ENCODE data around the gene ZFP90.
"Not testable (repeated sequence)": the region's sequence is repeated elsewhere in the genome, so short reads cannot be mapped to it uniquely, and the experiment has no call there.

The ZFP90 gene

DNA sequence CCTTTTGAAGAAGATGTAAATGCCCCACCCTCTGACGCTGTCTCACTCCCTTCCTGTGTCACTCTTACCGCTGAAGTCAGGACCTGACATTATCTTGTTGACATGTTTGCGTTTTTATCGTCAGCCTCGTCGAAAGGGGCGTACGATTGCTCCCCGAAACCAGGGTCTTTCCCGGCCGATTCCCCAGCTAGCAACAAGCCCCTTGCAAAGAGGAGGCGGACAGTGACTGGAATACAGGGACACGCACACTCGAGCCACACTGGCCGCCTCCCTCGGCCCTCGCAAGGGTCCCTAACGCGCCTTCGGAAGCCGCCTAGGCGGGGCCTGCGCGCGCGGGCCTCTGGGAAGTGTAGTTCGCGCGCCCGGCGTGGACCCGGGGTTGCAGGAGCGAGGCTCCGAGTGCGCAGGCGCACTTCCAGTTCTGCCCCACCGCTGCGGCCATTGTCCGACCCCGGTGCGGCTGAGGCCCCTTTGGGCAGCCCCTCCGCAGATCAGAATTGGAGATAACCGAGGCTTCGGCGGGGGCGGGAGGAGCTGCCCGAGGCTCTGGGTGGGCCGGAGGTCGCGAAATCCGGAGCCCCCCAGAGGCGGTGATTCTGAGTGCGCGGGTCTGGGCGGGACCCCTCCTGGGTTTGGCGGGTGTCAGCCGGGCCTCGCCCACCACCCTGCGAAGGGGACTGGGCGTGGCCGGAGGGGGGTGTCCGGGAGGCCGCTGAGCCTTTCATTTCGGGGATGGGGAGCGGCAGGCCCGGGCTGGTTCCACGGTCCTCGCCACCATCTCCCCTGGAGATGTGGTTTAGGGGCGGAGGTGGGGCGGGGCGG is at the start of gene ZFP90:
Gene ZFP90, plus strand, starts transcription at position 412 of the 822 bp plus-strand sequence. CDS start 502 bp downstream, outside the sequence.
- DNase-seq = peak; percentile 93

DNA sequence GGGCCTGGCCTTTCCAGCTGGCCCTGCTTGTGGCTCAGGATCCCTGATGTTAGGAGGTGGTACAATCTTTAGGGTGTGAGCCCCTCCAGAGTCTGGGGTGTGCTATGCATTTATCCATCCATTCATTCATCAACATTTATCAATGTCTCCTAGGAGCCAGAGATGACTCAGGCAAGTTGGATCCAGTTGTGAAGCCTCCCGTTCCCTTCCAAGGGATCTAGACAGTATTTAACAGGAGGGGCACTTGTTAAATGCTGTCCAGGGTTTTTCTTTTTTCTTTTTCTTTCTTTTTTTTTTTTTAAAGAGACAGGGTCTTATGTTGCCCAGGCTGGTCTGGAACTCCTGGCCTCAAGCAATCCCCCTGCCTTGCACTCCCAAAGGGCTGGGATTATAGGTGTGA is 48.7 kb upstream of the ZFP90 start:
- no peak for DNase-seq

DNA sequence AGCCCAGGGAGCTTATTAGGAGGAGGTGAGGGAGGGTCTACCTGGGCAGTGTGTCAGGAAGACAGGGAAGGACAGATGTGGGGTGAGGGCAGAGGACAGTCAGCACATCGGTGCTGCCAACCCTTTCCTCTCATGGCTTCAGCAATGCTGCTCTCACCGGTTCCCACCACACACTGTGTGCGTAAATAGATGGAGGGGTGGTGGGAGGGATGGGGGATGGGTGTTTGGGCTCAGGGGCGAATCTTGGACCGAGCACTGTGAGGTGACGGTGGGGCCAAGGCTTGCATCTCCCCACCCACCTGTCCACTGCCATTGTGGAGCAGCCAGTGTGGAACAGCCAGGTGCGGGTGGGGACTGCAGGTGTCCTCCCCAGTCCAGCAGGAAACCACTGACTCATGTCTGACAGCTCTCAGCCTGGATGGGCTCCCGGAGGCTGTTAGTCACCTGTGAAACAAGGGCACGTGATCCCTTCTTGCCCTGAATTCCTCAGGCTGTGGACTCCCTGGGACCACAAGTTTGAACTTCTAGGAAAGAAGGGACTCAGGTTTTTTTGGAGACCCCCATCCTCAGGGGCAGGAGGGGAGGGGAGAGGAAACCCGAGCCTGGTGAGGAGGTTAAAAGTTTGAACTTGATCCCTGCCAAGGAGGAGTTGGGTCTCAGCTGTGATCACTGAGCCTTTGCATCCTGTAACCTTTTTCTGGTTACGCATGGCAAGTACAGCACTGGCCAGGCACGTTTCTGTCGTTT is 48.1 kb upstream of the ZFP90 start:
- no peak for DNase-seq

DNA sequence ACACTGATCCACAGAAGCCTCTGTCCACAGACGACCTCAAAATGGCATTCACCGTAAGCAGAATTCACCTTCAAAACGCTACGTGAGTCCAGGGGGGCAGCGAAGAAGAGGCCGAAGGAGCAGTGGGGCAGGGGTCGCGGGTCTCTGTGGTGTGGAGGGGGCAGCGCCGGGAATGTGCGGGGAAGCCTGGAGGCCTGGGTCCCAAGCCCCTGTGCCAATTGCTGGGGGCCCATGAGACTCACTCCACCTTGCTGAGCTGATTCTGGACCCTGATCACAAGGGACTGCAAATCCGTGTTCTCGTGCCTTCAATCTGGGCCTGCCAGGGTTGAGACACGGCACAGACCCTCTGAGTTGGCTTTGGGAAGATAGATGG is 47.5 kb upstream of the ZFP90 start:
- DNase-seq = no peak

DNA sequence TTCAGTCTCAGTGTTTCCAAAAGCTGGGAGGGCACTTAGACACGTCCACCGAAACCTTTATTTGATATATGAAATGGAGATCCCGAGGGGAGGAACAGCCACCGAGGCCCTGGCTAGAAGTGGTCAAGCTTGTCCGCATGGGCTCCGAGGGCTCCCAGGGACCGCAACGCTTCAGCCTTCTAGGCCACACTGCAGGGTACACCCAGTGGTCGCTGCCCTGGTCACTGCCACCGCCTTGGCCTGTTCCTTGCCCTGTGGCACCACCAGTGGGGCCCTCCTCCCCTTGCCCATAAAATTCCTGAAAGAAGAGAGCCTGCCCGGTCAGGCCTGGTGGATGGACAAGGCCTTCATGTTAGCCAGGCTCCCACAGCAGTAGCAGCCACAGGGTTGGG is 46.9 kb upstream of the ZFP90 start:
- peak; percentile 30 for DNase-seq

DNA sequence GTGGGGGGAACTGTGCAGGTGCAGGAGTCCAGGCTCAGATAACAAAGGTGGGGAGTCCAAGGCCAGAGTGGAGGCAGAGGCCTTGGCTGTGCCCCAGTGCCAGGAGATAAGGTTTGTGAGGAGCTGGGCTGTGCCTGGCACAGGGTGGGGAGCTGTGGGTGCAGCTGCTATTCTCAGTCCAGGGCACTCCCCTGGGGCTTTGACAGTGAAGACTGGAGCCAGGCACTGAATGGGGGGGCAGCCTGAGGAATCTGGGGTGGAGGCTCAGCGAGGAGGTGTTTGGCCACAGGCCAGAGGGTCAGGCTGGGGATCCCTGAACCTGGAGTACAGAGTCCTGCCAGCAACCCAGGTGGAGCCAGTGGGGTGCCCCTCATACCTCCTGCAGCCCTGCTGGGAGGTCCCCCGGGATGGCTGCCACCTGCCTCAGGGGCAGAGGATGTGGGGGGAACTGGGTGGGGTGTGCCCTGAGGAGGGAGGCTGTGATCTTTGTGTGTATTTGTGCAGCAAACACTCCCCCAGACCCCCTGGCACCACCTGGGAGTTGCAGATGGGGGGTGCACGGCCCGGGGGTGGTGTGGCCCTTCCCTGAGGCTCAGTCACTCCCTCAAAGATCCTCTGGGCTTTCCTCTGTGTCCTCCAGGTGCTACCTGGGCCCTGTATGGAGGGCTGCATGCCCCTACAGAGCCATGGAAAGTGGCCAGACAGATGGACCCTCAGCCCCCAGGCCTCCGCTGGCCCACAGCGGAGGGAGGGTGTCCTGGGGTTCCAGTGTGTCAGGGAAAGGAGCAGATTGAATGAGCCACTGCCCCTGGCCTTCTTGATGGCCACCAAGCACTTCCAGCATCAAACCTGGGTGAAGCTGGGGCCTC is 46.3 kb upstream of the ZFP90 start:
- peak; percentile 20 for DNase-seq

DNA sequence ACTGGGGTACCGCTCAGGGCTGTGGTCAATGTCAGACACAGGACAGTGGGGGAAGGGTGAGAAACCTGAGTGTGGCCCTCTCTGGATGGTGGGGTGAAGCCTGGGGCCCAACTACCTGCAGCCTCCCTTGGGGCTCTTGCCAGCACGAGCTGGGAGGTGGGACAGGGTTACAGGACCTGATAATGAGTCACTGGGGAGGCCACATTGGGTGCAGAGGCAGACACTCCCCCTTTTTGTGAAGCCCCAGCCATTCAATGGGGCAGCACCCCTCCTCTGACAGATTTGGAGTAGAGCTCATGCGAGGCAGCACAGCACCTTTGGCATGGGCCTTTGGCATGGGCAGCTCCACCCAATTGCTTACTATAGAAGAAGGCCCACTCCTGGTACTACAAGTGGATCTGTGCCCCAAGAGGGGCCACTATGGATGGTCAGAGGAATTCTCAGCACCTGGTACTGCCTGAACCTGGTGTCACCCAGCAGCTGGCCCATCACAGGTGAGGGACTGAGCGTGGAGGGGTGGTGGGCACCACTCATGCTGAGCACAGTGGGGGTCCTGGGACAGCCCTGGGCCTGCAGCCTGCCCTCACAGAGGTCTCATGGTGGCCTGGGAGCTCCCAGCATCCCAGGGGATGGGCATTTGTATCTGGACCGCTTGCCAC is 45.5 kb upstream of the ZFP90 start:
- peak; percentile 23 for DNase-seq

DNA sequence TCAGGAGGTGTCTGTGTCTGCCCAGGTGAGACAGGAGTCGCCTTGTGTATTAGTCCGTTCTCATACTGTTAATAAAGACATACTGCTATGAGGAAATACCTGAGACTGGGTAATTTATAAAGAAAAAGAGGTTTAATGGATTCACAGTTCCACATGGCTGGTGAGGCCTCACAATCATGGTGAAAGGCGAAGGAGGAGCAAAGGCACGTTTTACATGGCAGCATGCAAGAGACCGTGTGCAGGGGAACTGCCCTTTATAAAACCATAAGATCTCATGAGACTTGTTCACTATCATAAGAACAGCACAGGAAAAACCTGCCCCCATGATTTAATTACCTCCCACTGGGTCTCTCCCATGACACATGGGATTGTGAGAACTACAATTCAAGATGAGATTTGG is 44.8 kb upstream of the ZFP90 start:
- not testable (repeated sequence) for DNase-seq

DNA sequence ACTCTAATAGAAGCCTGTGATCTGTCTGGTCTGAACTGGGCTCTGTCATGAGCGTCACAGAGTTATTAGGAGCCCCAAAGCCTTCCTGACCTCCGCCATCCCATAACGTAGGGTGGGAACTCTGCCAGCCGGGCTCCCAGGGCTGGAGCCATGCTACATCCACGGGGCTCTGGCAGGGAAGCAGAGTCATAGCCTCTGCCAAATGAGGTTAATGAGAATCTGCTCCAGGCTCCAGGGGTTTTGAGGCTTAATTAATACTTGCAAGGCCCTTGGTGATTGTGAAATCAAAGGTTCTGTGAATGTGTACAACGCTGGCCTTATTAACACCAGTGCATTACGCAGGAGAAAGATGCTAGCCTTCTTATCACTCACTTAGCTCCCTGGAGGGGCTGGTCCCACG is 42.4 kb upstream of the ZFP90 start:
- peak; percentile 29 for DNase-seq

DNA sequence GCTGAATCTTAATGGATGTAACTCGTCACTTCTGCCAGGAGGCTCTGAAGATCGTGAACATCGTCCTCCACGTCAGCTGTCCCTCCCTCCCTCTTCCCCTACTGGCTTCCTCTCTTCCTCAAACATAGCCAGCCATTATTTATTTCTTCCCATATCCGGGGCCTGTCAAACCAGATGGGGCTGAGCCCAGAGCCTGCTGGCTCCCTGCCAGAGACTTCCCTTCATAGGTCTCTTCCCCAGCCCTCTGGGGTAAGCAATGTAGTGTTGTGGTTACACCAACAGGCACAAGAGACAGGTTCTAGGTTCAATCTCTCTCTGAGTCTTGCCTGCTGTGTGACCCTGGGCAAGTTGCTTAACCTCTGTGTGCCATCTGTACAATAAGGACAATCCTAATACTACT is 40.1 kb upstream of the ZFP90 start:
- DNase-seq = no peak

DNA sequence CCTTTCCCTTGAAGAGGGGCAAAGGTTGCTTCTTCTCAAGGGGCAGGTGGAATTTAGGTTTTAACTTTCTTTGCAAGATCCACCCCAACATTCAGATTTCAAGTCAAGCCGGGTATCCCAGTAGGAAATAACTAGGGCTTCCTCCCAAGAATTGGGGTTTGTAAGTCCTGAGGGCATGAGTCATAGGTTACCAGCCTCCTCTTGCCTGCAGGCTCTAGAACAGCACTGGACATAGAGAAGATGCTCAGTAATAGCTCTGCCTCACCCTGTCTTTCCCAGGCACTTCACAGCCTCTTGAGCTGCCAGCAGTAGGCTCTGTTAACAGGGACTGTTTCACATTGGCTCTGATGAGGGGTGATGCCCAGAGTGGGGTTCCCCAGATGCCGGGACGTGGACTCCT is 35.8 kb upstream of the ZFP90 start:
- no peak for DNase-seq

DNA sequence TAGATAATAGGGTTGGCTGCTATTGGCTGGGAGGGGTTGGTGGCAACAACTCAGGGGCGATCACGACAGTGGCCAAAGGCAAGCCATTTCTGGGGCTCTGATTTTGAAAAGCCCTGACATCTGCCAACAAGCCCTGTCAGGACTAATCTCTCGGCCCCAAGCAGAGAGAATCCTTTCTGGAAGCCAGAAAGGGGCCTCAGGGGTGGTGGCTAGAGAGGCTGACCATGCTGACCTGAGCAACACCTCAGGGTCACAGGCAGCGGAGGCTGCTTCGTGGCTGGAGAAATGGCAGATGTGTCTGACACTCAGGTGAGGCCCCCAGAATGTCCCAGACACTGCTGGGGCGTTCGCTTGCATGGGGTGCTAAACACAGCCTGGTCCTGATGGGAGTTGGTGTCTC is 35.0 kb upstream of the ZFP90 start:
- no peak for DNase-seq

DNA sequence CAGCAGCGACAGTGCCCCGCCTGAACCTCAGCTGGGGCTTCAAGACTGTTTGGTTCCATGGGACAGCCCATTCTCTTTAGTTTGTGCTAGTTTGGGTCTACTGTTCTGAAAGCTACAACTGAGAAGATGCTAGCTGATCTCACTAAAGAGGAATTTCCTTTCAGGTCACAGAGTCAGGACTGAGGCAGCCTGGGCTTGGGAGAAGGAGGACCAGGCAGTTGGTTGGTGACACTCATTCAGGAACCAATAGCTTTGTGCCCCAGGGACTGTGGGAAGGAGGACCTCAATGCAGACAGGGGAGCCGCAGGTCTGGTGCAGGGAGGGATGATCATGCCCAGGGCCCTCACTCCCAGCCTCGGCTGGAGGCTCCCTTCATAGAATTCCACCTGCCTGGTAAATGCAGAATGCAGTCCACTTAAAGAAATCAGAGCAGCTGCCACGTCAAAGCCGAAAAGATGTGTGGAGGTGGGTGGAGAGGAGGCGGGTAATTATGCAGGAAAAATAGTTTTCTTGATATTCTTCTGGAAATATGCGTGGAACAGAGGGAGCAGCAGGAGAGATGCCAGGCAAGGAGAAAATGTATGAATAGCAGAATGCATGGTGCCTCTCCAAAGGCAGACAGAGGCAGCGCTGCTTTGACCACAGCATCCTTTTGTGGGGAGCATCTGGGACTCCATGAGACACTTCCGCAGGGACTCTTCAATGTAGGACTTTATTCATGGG is 32.6 kb upstream of the ZFP90 start:
- no peak for DNase-seq

DNA sequence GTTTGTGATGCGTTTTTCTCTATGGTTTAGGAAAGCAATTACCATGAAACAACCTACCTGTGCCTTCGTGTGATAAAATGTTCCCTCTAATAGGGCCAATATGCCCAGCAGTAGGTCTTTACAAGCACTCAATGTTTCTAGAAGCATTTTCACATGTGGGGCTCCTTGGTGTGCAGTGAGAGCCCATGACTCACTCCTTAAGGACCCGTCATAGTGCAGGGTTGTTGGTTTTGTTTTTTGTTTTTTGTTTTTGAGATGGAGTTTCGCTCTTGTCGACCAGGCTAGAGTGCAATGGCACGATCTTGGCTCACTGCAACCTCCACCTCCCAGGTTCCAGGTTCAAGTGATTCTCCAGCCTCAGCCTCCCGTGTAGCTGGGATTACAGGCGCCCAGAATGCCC is 31.1 kb upstream of the ZFP90 start:
- no peak for DNase-seq

DNA sequence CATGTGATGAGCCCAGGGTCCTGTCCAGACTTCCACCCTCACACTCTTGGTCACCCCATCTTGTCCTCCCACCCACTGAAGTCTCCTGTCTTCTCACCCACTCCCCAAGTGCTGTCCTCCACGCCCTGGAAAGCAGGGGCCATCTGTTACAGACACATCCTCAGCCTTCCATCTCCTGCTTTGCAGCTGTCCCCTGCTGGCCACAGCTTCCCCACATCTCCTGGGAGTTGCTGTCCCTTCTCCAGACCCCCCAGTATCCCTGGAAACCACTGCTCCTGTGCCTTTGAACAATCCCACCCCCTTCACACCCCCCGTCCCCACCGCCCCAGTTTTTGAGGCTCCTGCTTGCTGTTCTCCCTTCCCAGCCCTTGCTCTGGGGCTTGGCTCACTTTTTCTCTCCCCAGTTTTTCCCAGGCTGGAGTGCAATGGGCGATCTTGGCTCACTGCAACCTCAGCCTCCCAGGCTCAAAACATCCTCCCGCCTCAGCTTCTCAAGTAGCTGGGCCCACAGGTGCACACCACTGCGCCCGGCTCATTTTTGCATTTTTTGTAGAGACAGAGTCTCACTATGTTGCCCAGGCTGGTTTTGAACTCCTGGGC is 30.4 kb upstream of the ZFP90 start:
- DNase-seq = no peak

DNA sequence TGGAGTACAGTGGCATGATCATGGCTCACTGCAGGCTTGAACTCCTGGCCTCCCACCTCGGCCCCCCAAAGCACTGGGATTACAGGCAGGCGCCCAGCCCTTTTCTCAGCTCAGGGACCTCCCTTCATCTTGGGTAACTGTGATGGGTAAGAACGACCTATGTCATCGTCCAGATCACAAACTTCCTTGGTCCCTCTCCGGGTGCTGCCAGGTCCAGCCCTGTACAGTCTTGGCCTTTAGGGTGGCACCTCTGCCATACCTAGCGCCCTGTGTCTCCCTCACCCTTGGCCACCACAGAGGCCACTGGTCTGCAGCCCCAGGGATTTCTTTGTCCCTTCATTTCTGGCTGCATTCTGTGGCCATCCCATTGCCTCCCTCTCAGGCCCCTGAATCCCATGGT is 29.7 kb upstream of the ZFP90 start:
- DNase-seq = no peak

DNA sequence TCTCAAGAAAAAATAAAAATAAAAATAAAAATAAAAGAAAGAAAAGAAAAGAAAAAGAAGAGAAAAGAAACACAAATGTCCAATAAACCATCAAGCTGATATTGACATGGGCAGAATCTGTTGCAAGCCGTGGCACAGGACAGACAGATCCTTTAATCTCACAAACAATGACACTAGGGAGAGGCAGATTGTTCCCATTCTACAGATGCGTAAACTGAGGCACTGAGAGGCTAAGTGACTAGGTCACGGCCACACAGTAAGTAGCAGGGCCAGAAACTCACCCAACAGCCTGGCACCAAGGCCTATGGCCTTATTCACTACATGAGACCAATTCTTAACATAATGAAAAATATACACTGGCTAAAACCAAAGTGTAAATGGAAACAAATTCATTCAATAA is 28.3 kb upstream of the ZFP90 start:
- no peak for DNase-seq

DNA sequence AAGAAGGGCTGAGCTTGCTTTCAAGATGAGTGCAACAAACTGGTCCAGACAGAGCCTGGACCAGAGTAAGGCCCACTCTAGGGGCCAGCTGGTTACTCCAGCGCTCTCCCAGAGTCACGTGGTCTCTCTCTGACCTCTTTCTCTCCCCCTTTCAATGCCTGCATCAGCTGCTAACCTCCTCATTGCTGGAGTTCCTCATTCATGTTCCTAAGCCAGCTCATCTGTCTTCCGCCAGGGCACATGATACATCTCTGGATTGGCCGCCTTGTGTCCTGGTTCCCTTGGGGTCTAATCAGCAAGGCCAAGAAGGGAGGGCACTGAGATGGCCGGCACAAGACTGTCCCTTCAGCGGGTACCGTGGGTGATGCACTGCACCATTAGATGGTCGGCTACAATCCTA is 26.9 kb upstream of the ZFP90 start:
- no peak for DNase-seq

DNA sequence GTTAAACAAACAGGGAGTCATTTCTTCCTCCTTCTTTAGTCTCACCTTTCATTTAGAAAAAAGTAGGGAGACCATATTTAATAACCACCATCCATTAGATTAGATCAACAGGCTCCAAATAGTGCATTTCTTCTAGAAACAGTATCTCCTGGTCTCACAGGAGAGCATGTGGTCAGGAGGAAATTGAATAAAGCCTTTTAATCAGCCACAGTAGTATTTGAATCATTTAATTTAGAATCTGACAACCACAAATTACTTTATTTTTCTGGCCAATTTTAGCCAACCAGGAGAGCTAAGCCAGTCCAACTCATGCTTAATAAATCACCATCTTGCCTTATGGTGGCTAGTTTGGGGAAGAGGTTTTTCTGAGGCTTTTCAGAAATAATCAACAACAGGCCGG is 26.3 kb upstream of the ZFP90 start:
- DNase-seq = no peak

DNA sequence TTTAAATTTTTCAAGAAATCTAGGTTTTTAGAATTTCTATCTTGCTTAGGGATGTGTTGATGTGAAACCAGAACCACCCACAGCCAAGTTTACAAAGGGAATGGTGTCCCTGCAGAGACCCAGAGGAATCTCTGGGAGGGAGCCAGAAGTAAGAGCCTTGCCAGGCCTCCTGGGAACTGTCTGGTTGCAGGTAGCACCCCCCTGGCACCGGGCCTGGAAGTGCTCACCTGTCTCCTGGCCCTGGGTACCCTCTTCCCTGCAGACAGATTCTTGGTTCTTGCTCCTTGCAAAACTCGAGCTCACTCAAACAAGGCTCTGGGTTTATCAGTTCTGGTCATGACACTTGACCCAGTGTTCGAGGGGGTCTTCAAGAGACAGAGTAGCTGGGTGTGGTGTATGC is 24.6 kb upstream of the ZFP90 start:
- DNase-seq = no peak

DNA sequence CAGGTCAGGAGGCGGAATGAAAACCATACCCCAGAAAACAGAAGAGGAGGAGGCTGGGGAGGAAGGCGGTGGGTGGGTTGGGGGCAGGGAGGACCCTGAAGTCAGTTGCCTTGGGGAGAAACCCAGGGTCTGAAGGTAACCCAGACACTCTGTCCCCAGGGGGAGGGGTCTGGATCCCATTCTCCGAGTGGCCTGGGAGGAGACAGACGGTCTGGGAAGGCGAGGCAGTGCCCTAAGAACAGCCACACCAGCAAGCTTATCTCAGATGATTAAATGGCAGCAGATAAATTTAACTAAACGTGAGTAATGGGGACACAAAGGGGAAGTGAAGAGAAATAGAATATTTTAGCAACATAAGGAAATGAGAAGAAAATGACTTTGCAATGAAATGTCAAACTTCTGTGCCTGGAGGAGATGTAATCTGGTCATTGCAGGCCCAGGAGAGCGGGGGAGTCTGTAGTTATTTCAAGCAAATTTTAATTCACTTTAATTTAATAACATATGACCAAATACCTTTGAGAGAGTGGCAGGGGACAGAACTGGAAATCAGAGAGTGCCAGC is 21.4 kb upstream of the ZFP90 start:
- no peak for DNase-seq

Measured in right forelimb (tissue), 1 donor.